Body of pancreas (tissue), 4 donors: ENCODE measurements around the gene RGS6. TPM values are rescaled to one million over a fixed set of nuclear protein-coding genes. Genes with fewer than 3 reads are reported as not detected.

Experiments
- ATAC-seq: fragments of 150-250 bp; one replicate; pipeline ENCODE4 v1.9.1; 2016
- DNase-seq, 4 donors: peaks; one replicate each; pipeline ENCODE4 v3.0.0-alpha.2; 2019
- H3K27ac ChIP-seq, 4 donors: fragments of 200-600 bp; sonication (generic); 1 replicate in 3 of 4; 2 replicates in 1 of 4; pipeline versions ENCODE4 v1.5.1 to v1.6.1; 2016 to 2019; ENCODE audit warnings: mild to moderate bottlenecking in 1 of 4, mixed read lengths in 1 of 4, moderate library complexity in 1 of 4
- H3K27me3 ChIP-seq, 2 donors: fragments of 200-600 bp; sonication (generic); one replicate each; pipeline ENCODE4 v1.6.0; 2016; ENCODE audit warnings: mild to moderate bottlenecking in 1 of 2
- H3K36me3 ChIP-seq, 2 donors: fragments of 200-600 bp; sonication (generic); replicated peaks in 1 of 2; 2 replicates each; pipeline ENCODE4 v1.5.1; 2016; ENCODE audit warnings: low read depth in 2 of 2; ENCODE audit not compliant: insufficient read depth in 1 of 2
- H3K4me1 ChIP-seq: fragments of 200-600 bp; sonication (generic); one replicate; pipeline ENCODE4 v1.6.0; 2016
- H3K4me3 ChIP-seq, 2 donors: fragments of 200-600 bp; sonication (generic); 1 replicate in 1 of 2; 2 replicates in 1 of 2; pipeline ENCODE4 v1.5.1; 2016 to 2019
- H3K9me3 ChIP-seq, 3 donors: fragments of 200-600 bp; sonication (generic); 1 replicate in 2 of 3; 2 replicates in 1 of 3; pipeline ENCODE4 v1.5.1; 2016
- POLR2A ChIP-seq, 3 donors: fragments of 450-650 bp; IDR thresholded peaks; one replicate each; pipeline ENCODE4 v1.6.1; 2016; ENCODE audit warnings: antibody characterized with exemption in 3 of 3, mild to moderate bottlenecking in 2 of 3
- WGBS, 2 donors: methylation state at CpG; one replicate each; pipeline ENCODE4 v1.1.5; 2017; 5-methylcytosine and 5-hydroxymethylcytosine counted together
- intact Hi-C: fragments of 100-400 bp; cut with DNase I; formaldehyde crosslinking; loops from one replicate; pipeline ENCODE4 v1.15.1; 2023
- total RNA-seq, 2 donors: library from RNA; depleted of rRNA; stranded (reverse); fragments of >200 nt; gene quantifications; one replicate each; pipeline ENCODE4 v1.1.0, GENCODE V29; 2016
- TF ChIP-seq, protein P1 (sequence below), 7 experiments: fragments of 450-650 bp in 4 of 7; fragments of 200-600 bp in 3 of 7; sonication (generic) in 3 of 7; IDR thresholded peaks; one replicate each; pipeline ENCODE4 v1.5.1; 2016 to 2019; ENCODE audit warnings: antibody characterized with exemption in 7 of 7

The RGS6 gene
- total RNA-seq, 2 donors from 2014 or later = 0.26 to 1.3 TPM

DNA sequence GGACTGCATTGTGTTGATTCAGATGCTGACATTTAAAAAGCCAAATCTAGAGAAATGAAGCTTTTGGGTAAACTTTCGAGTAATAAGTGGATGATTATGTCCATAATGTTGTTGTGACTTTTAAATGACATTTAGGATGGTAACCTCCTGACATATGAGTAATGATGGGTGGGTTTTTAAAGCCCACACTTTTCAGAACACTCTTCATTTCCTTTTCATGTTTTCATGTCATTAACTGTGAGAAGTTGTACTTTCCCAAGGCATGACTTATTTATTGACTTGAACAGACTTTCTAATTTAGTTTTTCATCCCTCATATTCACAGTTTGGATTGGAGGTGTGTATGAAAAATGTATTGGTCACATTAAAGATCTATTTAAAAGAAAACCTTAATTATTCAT, 35.5 kb downstream of the RGS6 start:
- no peaks in the 10 kb centered on the region for H3K36me3 ChIP-seq
- no peaks in the 10 kb centered on the region for H3K4me1 ChIP-seq
- DNase-seq = no peak
- H3K4me3 ChIP-seq = no peak overlapping the region
- intact Hi-C loops = no loop called here
- no peaks in the 10 kb centered on the region for H3K9me3 ChIP-seq
- no peak for ATAC-seq
- H3K27me3 ChIP-seq = no peaks in the 10 kb centered on the region
- TF ChIP-seq POLR2A (IDR thresholded peaks at IDR 0.05) = no peak
- TF ChIP-seq, protein P1, sequence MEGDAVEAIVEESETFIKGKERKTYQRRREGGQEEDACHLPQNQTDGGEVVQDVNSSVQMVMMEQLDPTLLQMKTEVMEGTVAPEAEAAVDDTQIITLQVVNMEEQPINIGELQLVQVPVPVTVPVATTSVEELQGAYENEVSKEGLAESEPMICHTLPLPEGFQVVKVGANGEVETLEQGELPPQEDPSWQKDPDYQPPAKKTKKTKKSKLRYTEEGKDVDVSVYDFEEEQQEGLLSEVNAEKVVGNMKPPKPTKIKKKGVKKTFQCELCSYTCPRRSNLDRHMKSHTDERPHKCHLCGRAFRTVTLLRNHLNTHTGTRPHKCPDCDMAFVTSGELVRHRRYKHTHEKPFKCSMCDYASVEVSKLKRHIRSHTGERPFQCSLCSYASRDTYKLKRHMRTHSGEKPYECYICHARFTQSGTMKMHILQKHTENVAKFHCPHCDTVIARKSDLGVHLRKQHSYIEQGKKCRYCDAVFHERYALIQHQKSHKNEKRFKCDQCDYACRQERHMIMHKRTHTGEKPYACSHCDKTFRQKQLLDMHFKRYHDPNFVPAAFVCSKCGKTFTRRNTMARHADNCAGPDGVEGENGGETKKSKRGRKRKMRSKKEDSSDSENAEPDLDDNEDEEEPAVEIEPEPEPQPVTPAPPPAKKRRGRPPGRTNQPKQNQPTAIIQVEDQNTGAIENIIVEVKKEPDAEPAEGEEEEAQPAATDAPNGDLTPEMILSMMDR (IDR thresholded peaks at IDR 0.05) = no peak
- H3K27ac ChIP-seq = no peak overlapping the region
- WGBS, 2 donors = 35 to 42% methylated on average over 1 of the region's 1 CpG

DNA sequence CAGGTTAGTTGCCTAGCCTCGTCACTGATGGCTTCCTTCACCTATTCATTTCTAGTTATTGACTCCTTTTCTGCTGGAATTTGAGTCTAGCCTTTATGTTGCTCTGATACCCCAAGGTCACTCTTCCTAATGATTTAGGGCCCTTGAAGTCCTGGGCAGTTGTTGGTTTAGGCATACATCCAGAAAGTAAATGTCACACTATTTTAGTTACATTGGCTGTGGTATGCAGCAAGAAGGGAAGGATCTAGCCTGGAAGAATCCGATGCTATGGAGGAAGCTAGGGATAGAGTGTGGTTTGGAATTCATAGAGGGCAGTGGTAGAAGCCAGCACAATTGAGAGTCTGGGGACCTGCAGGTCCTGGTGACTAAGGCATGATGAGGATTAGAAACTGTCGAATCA, 38.0 kb downstream of the RGS6 start:
- H3K36me3 ChIP-seq = no peaks in the 10 kb centered on the region
- intact Hi-C loops = no loop called here

DNA sequence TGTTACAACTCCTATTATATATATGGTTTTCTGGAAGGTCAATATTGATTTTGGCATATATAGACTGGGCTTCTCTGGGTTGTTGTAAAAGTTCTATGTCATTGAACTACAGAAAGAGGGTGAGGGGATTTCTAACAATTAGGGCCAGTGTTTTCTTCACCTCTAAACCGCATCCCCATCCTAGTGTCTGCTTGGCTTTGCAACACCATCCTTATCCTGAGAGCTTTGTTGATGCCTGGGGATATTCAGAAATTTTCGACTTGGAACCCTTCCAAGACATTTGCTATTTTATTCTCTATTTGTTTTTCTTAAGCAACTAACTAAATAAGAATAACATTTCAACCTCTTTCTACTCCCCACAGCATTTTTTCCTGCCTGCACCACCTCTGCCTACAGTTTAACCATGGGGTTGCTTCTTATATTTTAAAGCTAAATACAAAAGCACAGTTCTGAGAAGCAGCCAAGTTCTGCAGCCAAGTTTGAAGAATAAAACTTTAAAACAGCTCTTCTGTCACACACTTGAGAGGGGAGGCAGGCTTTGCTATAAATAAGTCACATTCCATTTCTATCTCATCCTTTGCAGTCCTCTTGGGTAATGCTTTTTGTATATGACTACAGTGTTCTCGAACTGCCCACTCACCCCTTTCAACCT, 53.4 kb downstream of the RGS6 start:
- no peak overlapping the region for H3K27ac ChIP-seq

More for the DNA sequence above, 38.0 kb downstream of the RGS6 start:
- no peaks in the 10 kb centered on the region for H3K27me3 ChIP-seq
- H3K27ac ChIP-seq = no peak overlapping the region
- no peaks in the 10 kb centered on the region for H3K9me3 ChIP-seq
- no peaks in the 10 kb centered on the region for H3K4me1 ChIP-seq
- TF ChIP-seq POLR2A (IDR thresholded peaks at IDR 0.05) = no peak
- TF ChIP-seq, protein P1 (IDR thresholded peaks at IDR 0.05) = no peak
- no peak overlapping the region for H3K4me3 ChIP-seq
- ATAC-seq = no peak
- DNase-seq = no peak
- 59 to 61% methylated on average over 3 of the region's 3 CpGs for WGBS, 2 donors

DNA sequence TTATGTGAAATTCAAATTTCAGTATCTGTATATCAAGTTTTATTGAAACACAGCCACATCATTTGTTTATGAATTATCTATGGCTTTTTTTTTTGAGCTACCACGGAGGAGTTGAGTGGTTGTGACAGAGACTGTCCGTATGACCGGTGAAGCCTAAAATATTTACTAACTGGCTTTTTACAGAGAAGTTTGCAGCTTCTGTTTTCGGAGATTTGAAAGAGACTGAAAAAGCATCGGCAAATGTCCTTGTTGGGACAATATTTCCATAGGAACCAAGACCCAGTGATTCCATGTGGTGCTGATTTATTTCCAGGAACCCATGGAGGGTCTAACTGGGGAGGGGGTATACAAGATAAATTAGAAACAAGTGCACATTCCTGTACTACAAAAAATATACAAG, 56.2 kb downstream of the RGS6 start:
- no peak for DNase-seq
- Histone ChIP-seq H3K9me3 (no peaks in the 10 kb centered on the region), H3K27me3 (no peaks in the 10 kb centered on the region), H3K4me1 (no peaks in the 10 kb centered on the region), H3K36me3 (no peaks in the 10 kb centered on the region), H3K27ac (no peak overlapping the region), H3K4me3 (no peak overlapping the region)
- 76 to 83% methylated on average over 5 of the region's 5 CpGs for WGBS, 2 donors
- ATAC-seq = no peak
- TF ChIP-seq, protein P1 (IDR thresholded peaks at IDR 0.05) = no peak
- no peak for TF ChIP-seq POLR2A (IDR thresholded peaks at IDR 0.05)
- intact Hi-C loops = no loop called here

More for the DNA sequence above, 53.4 kb downstream of the RGS6 start:
- no peak for DNase-seq
- Histone ChIP-seq H3K4me3 (no peak overlapping the region), H3K27me3 (no peaks in the 10 kb centered on the region), H3K36me3 (no peaks in the 10 kb centered on the region), H3K9me3 (no peaks in the 10 kb centered on the region), H3K4me1 (no peaks in the 10 kb centered on the region)
- ATAC-seq = no peak
- intact Hi-C loops = no loop called here
- no peak for TF ChIP-seq POLR2A (IDR thresholded peaks at IDR 0.05)
- TF ChIP-seq, protein P1 (IDR thresholded peaks at IDR 0.05) = no peak
- 38 to 56% methylated on average over 3 of the region's 3 CpGs for WGBS, 2 donors

DNA sequence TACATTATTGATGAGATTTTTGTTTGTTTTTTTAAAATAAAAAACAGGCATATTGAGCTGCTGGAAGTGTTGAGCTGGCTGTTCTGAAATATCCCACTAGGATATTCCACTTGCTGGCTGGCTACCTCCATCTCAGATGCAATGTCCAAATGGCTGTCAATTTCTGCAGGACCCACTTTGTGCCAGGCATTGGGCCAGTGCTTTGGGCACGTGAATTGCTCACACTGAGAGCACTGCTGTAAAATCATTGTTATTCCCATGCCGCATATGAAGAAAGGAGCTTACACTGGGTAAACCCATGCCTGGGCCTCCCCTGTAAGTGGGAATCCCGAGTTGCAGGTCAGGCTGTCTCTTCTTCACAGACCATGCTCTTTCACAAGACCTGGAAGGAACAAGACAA, 56.7 kb downstream of the RGS6 start:
- intact Hi-C loops = no loop called here
- Histone ChIP-seq H3K27ac (no peak overlapping the region), H3K27me3 (no peaks in the 10 kb centered on the region), H3K4me3 (no peak overlapping the region), H3K36me3 (no peaks in the 10 kb centered on the region), H3K4me1 (no peaks in the 10 kb centered on the region), H3K9me3 (no peaks in the 10 kb centered on the region)
- DNase-seq = no peak
- no peak for ATAC-seq
- TF ChIP-seq, protein P1 (IDR thresholded peaks at IDR 0.05) = no peak
- no peak for TF ChIP-seq POLR2A (IDR thresholded peaks at IDR 0.05)
- 59 to 63% methylated on average over 3 of the region's 3 CpGs for WGBS, 2 donors
